Large intestine (tissue), 3 donors: ENCODE results near the gene WDR12. TPM values are rescaled to one million over a fixed set of nuclear protein-coding genes. Genes with fewer than 3 reads are reported as not detected.
"Not testable (repeated sequence)": the region's sequence is repeated elsewhere in the genome, so short reads cannot be mapped to it uniquely, and the experiment has no call there.

ENCODE experiments used
- DNase-seq, 2 donors: peaks; one replicate each; pipeline versions ENCODE4 v3.0.0 to v3.0.0-alpha.2; 2013
- H3K27ac ChIP-seq: one replicate; pipeline ENCODE4 v1.5.1; 2013; ENCODE audit warnings: low read length
- H3K27me3 ChIP-seq: 2 replicates; pipeline ENCODE4 v1.6.1; 2013; ENCODE audit warnings: low read length; ENCODE audit not compliant: control insufficient read depth, insufficient read depth
- H3K36me3 ChIP-seq: 2 replicates; pipeline ENCODE4 v1.6.1; 2013; ENCODE audit warnings: low read length; ENCODE audit not compliant: control insufficient read depth, insufficient read depth
- H3K4me1 ChIP-seq: one replicate; pipeline ENCODE4 v1.6.1; 2013; ENCODE audit warnings: low read length; ENCODE audit not compliant: control insufficient read depth, insufficient read depth
- H3K4me3 ChIP-seq: one replicate; pipeline ENCODE4 v1.5.1; 2013; ENCODE audit warnings: low read length
- H3K9me3 ChIP-seq: one replicate; pipeline ENCODE4 v1.6.1; 2013; ENCODE audit warnings: mild to moderate bottlenecking, low read depth, low read length, moderate library complexity; ENCODE audit not compliant: control insufficient read depth
- WGBS: methylation state at CpG from one replicate; pipeline ENCODE4 v1.1.5; 2013; ENCODE audit warnings: low lambda C conversion rate; ENCODE audit not compliant: insufficient coverage; 5-methylcytosine and 5-hydroxymethylcytosine counted together
- polyA plus RNA-seq: library from polyadenylated mRNA; unstranded; fragments of 120-200 nt; gene quantifications from one replicate; pipeline ENCODE4 v1.2.1, GENCODE V29; 2013

WDR12 gene
- polyA plus RNA-seq, 1 donor = 90.8 TPM

DNA sequence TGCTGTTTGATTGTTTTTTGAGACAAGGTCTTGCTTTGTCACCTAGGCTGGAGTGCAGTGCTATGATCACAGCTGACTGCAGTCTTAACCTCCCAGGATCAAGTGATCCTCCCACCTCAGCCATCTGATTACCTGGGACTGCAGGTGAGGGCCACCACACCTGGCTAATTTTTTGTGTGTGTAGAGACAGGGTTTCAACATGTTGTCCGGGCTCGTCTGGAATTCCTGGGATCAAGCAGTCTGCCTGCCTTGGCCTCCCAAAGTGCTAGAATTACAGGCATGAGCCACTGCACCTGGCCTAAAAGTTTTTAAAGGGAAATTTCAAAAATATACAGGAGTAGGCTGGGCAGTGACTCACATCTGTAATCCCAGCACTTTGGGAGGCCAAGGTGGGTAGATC, 23.0 kb upstream of the WDR12 start:
- Histone ChIP-seq H3K4me3 (no peak overlapping the region), H3K9me3 (no peaks in the 10 kb centered on the region), H3K27me3 (no peaks in the 10 kb centered on the region), H3K4me1 (no peaks in the 10 kb centered on the region), H3K36me3 (peaks cover 29% of the 10 kb centered on the region), H3K27ac (no peak overlapping the region)
- WGBS = no CpG with 5 or more reads among the region's 2 CpGs
- no peak for DNase-seq

DNA sequence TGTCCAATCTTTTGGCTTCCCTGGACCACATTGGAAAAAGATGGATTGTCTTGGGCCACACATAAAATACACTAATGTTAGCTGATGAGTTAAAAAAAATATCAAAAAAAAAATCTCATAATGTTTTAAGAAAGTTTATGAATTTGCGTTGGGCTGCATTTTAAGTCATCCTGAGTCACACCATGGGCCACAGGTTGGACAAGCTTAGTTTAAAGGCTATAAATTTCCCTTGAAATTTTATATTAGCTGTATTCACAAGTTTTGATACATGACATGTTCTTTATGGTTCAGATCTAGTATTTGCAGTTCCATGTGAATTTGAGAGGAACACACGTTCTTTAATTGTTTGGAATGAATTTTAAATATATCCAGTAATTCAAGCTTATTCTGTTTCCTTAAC, 22.5 kb upstream of the WDR12 start:
- 100% methylated on average over 1 of the region's 2 CpGs for WGBS
- Histone ChIP-seq H3K4me3 (no peak overlapping the region), H3K4me1 (no peaks in the 10 kb centered on the region), H3K27me3 (no peaks in the 10 kb centered on the region), H3K27ac (no peak overlapping the region), H3K36me3 (peaks cover 29% of the 10 kb centered on the region), H3K9me3 (no peaks in the 10 kb centered on the region)
- DNase-seq = no peak

DNA sequence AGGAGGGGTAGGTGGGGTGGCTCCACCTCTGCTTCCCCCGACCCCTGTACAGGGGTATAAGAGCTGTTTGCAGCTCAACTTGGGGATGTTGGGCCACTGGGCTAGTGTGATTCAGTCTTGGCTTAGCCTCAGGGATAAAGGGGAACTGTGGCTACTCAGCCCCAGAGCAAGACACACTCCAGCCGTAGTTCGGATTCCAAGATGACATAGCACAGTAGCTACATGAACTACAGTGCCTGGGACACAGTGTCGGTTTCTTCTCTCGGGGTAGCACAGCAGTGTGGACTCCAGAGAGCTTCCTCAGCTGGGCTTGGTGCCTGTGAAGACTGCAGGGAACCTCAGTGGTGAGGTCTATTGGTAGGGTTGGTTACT, 21.7 kb upstream of the WDR12 start:
- Histone ChIP-seq H3K27ac (no peak overlapping the region), H3K4me3 (no peak overlapping the region), H3K27me3 (no peaks in the 10 kb centered on the region), H3K9me3 (no peaks in the 10 kb centered on the region), H3K36me3 (peaks cover 25% of the 10 kb centered on the region), H3K4me1 (no peaks in the 10 kb centered on the region)
- DNase-seq = no peak
- no CpG with 5 or more reads among the region's 5 CpGs for WGBS

DNA sequence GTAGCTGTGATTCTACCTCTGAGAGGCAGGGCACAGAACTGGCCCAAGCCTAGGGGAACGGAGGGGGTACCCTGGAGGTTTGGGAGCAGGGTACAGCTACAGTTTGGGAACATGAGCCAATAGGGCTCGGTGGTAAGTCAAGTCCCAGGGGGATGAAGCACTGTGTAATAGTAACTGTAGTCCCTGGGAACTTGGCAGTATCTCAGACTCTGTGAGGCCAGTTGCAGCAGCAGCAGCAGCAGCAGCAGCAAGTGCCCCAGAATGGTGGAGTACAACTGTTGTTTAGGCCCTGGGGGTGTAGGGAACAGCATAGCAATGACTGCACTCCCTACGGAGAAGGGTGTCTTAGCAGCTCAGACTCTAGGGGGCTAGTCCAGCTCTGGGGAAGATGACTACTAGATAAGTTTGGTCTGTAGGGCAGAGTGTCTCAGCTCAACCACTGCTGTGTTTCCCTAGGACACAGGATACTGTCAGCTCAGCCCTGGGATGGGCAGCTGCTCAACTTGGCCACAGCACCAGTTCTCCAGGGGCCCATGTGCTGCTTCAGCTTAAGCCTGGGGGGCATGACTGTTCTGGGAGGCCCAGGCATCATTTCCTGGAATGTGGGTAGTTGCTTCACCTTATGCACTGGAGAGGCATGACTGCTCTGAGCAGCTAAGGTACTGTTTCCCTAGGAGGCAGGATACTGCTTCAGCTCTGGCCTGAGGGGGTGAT, 21.1 kb upstream of the WDR12 start:
- no peak for DNase-seq
- H3K27ac ChIP-seq = no peak overlapping the region
- no peak overlapping the region for H3K4me3 ChIP-seq
- H3K36me3 ChIP-seq = peaks cover 25% of the 10 kb centered on the region
- no peaks in the 10 kb centered on the region for H3K4me1 ChIP-seq
- H3K27me3 ChIP-seq = no peaks in the 10 kb centered on the region
- WGBS = no CpG with 5 or more reads among the region's 3 CpGs
- H3K9me3 ChIP-seq = no peaks in the 10 kb centered on the region

DNA sequence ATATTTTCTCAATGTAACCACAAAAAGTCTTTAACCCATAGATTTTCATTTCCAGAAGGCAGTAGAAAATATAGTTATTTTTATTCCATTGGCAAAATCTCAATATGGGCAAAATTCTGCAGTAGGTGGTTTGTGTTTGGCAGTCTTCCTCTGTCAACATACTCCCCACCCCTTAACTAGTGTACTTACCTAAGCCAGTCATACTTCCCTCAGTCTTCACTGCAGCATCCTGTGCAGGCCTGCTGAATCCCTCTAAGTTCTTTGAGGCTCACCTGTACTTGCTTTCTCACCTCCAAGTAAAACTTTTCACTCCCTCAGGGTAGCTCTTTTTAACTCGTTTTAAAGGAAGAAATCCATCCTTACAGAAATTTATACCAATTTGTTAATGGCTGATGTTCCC, 7.4 kb upstream of the WDR12 start:
- no peak overlapping the region for H3K4me3 ChIP-seq
- H3K27me3 ChIP-seq = no peaks in the 10 kb centered on the region
- H3K36me3 ChIP-seq = peaks cover 9% of the 10 kb centered on the region
- WGBS = no CpG with 5 or more reads among the region's 1 CpG
- no peak for DNase-seq
- H3K9me3 ChIP-seq = no peaks in the 10 kb centered on the region
- H3K27ac ChIP-seq = no peak overlapping the region
- H3K4me1 ChIP-seq = no peaks in the 10 kb centered on the region

DNA sequence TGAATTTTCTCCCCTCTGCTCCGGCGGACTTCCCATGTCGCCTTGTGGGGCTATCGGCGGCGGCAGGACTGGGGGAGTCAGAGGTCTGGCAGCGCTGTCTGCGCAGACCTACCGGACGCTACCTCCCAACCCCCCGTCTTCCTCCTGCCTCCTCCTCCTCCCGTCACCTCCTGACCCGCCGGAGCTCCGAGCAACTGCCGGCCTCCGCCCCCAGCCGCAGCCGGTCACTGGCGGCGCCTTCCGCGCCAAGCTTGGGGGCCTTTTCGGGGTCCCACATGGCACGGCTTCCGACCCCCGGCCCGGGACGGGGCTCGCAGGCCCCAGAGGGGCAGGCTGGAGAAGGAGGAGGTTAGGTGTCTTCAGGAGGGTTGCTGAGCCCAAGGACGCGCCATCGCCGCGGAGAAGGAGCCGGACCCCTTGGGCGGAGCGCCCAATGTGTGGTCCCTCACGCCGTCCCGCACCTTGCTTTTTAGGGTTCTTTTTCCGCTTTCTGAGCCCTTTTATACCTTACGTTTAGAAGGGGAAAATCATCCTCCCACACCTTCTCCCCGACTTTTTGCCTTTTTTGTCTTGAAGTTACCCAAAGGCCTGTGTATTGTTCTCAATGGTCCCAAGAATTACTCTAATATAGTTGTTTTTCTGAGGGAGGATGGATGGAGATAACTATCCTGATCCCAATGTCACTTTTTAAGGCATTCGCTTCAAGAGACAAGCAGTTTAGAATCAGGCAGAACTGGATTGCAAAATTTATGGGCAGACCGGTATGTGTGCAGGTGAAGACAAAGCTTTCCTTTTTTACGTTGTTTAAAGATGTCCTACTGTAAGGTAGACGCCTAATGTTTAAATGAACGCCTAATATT, 1.1 kb upstream of the WDR12 start:
- no CpG with 5 or more reads among the region's 49 CpGs for WGBS
- Histone ChIP-seq H3K4me3 (peak overlapping the region; percentile 62), H3K27ac (peak overlapping the region; percentile 82)
- not testable (repeated sequence) for H3K4me1 ChIP-seq, H3K36me3 ChIP-seq, H3K9me3 ChIP-seq, H3K27me3 ChIP-seq
- DNase-seq = peak in 1 of 2 donors; percentile 43

DNA sequence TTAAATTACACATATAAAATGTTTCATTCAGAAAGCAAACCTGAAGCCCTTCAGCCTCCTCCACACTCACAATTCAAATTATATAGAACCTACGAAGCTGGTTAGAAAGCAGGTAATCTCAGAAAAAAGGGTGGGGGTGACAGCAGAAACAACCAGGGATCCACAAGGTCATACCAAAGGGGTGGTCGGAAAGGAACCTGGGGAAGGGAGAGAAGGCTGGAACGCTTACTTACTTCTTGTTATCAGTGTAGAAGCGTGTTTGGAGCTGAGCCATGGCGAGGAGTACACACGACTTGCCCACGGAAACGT, 316 bp downstream of the WDR12 start:
- Histone ChIP-seq H3K27me3 (no peaks in the 10 kb centered on the region), H3K4me3 (peak overlapping the region; percentile 62), H3K27ac (peak overlapping the region; percentile 82), H3K9me3 (no peaks in the 10 kb centered on the region), H3K36me3 (peaks cover 4% of the 10 kb centered on the region), H3K4me1 (no peaks in the 10 kb centered on the region)
- DNase-seq = no peak
- WGBS = 0% methylated on average over 1 of the region's 8 CpGs

DNA sequence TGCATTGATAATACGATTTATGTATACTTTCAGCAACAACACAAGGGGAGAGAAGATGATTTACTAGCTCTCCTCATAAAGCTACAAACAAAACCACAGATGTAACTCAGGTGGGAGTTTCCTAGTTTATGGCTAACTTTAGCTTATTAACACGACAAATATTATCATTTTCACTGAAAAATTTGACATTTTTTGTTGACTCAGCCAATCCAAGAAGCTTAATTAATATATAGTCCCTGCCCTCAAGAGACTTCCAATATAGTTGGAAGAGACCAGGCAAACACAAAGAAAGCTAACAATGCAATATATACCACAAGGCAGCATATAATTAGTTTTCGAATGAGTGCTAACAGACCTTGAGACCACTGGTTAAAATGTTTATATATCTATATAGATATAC, 775 bp downstream of the WDR12 start:
- Histone ChIP-seq H3K27ac (peak overlapping the region; percentile 82), H3K27me3 (no peaks in the 10 kb centered on the region), H3K4me3 (peak overlapping the region; percentile 62), H3K36me3 (peaks cover 4% of the 10 kb centered on the region), H3K9me3 (no peaks in the 10 kb centered on the region), H3K4me1 (no peaks in the 10 kb centered on the region)
- WGBS = 50% methylated on average over 1 of the region's 3 CpGs
- DNase-seq = no peak

DNA sequence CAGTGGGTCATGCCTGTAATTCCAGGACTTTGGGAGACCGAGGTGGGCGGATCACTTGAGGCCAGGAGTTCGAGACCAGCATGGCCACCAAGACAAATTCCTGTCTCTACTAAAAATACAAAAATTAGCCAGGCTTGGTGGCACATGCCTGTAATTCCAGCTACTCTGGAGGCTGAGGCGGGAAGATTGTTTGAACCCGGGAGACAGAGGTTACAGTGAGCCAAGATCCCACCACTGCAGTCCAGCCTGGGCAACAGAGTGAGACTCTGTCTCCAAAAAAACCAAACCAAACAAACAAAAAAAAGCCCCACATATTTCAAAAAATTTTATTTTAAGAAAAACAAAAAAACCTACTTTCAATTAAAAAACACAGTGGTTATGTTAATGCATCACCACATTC, 1.2 kb downstream of the WDR12 start:
- no CpG with 5 or more reads among the region's 5 CpGs for WGBS
- not testable (repeated sequence) for DNase-seq, H3K4me1 ChIP-seq, H3K27me3 ChIP-seq, H3K36me3 ChIP-seq, H3K27ac ChIP-seq, H3K9me3 ChIP-seq
- peak overlapping the region; percentile 62 for H3K4me3 ChIP-seq

DNA sequence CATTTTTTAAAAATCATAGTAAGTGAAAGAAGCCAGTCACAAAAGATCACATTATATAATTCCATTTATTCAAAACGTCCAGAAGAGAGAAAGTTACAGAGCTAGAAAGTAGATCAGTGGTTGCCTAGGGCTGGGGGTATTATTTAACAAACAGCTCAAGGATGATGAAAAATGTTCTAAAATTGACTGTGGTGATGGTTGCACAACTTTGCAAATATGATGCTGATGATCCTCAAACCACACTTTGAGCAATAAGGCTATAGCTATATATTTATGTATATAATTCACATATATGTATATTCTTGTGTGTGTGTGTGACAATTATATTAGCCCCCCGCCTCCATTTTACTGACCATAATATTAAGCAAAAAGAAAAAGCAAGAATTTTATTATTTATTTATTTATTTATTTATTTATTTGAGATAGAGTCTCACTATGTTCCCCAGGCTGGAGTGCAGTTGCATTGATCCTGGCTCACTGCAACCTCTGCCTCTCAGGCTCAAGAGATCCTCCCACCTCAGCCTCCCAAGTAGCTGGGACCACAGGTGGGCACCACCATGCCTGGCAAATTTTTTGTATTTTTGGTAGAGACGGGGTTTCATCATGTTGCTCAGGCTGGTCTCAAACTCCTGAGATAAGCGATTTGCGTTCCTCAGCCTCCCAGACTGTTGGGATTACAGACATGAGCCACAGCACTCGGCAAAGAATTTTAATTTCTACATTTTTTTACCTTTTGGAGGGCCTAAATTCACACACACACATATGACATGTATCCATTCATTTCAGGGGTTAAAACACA, 1.9 kb downstream of the WDR12 start:
- Histone ChIP-seq H3K27ac (no peak overlapping the region), H3K4me1 (no peaks in the 10 kb centered on the region), H3K9me3 (no peaks in the 10 kb centered on the region), H3K27me3 (no peaks in the 10 kb centered on the region), H3K4me3 (peak overlapping the region; percentile 62), H3K36me3 (peaks cover 9% of the 10 kb centered on the region)
- WGBS = 95% methylated on average over 3 of the region's 6 CpGs
- no peak for DNase-seq
